Loucy (cell line): Measurements from ENCODE around the gene PTPRS.

Experiments
- H2AFZ ChIP-seq: fragments of 200-600 bp; sonication (generic); 2 replicates; pipeline ENCODE4 v1.6.0; 2016; ENCODE audit warnings: antibody characterized with exemption, mild to moderate bottlenecking, low read length, moderate library complexity
- H3F3A ChIP-seq: fragments of 200-600 bp; 2 replicates; pipeline ENCODE4 v1.6.0; 2016; ENCODE audit warnings: antibody characterized with exemption, low read depth, mild to moderate bottlenecking
- H3K27me3 ChIP-seq: fragments of 200-600 bp; sonication (generic); 2 replicates; pipeline ENCODE4 v1.6.1; 2014; ENCODE audit warnings: low read length, mild to moderate bottlenecking; ENCODE audit not compliant: insufficient read depth, poor library complexity, severe bottlenecking
- H3K36me3 ChIP-seq: fragments of 200-600 bp; sonication (generic); 2 replicates; pipeline ENCODE4 v1.6.1; 2016; ENCODE audit warnings: low read length; ENCODE audit not compliant: insufficient read depth
- H3K4me1 ChIP-seq: fragments of 200-600 bp; sonication (generic); 2 replicates; pipeline ENCODE4 v1.5.1; 2014; ENCODE audit warnings: low read length, mild to moderate bottlenecking; ENCODE audit not compliant: insufficient read depth, poor library complexity, severe bottlenecking
- H3K4me2 ChIP-seq: fragments of 200-600 bp; sonication (generic); 2 replicates; pipeline ENCODE4 v1.6.0; 2014; ENCODE audit warnings: antibody characterized with exemption, low read length, low read depth, mild to moderate bottlenecking; ENCODE audit not compliant: poor library complexity, severe bottlenecking
- H3K4me3 ChIP-seq: fragments of 200-600 bp; sonication (generic); 2 replicates; pipeline ENCODE4 v1.5.1; 2014; ENCODE audit warnings: low read length, mild to moderate bottlenecking, mixed read lengths; ENCODE audit not compliant: poor library complexity, severe bottlenecking
- H3K79me2 ChIP-seq: fragments of 200-600 bp; sonication (generic); 2 replicates; pipeline ENCODE4 v1.6.1; 2014; ENCODE audit warnings: low read length; ENCODE audit not compliant: insufficient read depth
- H3K9ac ChIP-seq: fragments of 200-600 bp; sonication (generic); 2 replicates; pipeline ENCODE4 v1.6.0; 2014; ENCODE audit warnings: mild to moderate bottlenecking, low read depth, low read length, moderate library complexity; ENCODE audit not compliant: poor library complexity, severe bottlenecking
- H3K9me2 ChIP-seq: fragments of 200-600 bp; sonication (generic); replicated peaks from 2 replicates; pipeline ENCODE4 v1.6.1; 2016; ENCODE audit warnings: low read depth, low read length, mixed read lengths
- H3K9me3 ChIP-seq: fragments of 200-600 bp; sonication (generic); 2 replicates; pipeline ENCODE4 v1.6.1; 2014; ENCODE audit warnings: mild to moderate bottlenecking, antibody characterized with exemption, low read length, low read depth; ENCODE audit not compliant: insufficient read depth
- H4K20me1 ChIP-seq: fragments of 200-600 bp; sonication (generic); 2 replicates; pipeline ENCODE4 v1.6.0; 2014; ENCODE audit warnings: antibody characterized with exemption, low read length, mild to moderate bottlenecking; ENCODE audit not compliant: insufficient read depth, poor library complexity, severe bottlenecking
- EZH2phosphoT487 ChIP-seq: fragments of 200-600 bp; IDR thresholded peaks from 2 replicates; pipeline ENCODE4 v1.6.1; 2018; ENCODE audit warnings: antibody characterized with exemption, mild to moderate bottlenecking, moderate library complexity, borderline replicate concordance
- TF ChIP-seq, protein P1 (sequence below): fragments of 200-600 bp; sonication (generic); conservative IDR thresholded peaks from 2 replicates; pipeline ENCODE4 v1.5.1; 2014; ENCODE audit warnings: mild to moderate bottlenecking, antibody characterized with exemption, low read length

The PTPRS gene

DNA sequence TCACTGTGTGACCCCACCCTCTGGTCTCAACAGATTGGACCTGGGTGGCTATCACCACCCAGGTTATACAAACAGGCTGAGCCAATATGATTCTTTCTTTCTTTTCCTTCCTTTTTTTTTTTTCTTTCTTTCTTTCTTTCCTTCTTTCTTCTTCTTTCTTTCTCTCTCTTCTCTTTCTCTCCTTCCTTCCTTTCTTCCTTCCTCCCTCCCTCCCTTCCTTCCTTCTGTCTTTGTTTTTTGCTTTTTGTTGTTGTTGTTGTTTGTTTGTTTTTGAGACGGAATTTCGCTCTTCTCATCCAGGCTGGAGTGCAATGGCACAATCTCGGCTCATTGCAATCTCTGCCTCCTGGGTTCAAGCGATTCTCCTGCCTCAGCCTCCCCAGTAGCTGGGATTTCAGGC is 17.0 kb upstream of the PTPRS start:
- H3K27me3 ChIP-seq = no peaks in the 10 kb centered on the region
- H3K36me3 ChIP-seq = no peaks in the 10 kb centered on the region
- H4K20me1 ChIP-seq = no peaks in the 10 kb centered on the region
- H3K79me2 ChIP-seq = no peaks in the 10 kb centered on the region
- no peak overlapping the region for H3K4me2 ChIP-seq
- no peak for TF ChIP-seq EZH2phosphoT487
- TF ChIP-seq, protein P1, sequence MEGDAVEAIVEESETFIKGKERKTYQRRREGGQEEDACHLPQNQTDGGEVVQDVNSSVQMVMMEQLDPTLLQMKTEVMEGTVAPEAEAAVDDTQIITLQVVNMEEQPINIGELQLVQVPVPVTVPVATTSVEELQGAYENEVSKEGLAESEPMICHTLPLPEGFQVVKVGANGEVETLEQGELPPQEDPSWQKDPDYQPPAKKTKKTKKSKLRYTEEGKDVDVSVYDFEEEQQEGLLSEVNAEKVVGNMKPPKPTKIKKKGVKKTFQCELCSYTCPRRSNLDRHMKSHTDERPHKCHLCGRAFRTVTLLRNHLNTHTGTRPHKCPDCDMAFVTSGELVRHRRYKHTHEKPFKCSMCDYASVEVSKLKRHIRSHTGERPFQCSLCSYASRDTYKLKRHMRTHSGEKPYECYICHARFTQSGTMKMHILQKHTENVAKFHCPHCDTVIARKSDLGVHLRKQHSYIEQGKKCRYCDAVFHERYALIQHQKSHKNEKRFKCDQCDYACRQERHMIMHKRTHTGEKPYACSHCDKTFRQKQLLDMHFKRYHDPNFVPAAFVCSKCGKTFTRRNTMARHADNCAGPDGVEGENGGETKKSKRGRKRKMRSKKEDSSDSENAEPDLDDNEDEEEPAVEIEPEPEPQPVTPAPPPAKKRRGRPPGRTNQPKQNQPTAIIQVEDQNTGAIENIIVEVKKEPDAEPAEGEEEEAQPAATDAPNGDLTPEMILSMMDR = no peak
- H3K4me3 ChIP-seq = no peak overlapping the region
- no peaks in the 10 kb centered on the region for H3F3A ChIP-seq
- H3K9ac ChIP-seq = no peak overlapping the region
- no peaks in the 10 kb centered on the region for H3K9me3 ChIP-seq
- no peaks in the 10 kb centered on the region for H3K4me1 ChIP-seq
- no peaks in the 10 kb centered on the region for H3K9me2 ChIP-seq
- H2AFZ ChIP-seq = no peak overlapping the region

DNA sequence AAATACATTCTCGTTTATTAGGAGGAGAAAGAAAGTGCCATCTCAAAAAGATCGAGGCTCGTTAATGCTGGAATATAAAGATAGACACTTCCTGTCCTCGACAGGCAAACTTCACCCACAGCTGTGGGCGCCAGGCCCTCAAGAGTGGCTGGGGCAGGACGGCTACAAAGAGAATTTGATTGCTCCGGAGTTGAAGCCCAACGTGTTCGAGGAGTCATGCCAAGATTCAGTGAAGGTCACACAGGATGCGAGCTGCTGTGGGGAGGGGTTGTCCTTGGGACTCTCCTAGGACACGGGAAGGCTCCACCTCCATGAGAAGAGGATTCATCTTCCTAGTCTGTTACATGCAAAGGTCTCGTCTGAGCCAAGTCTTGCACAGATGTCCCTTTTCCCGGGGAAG is 16.3 kb upstream of the PTPRS start:
- no peak for TF ChIP-seq EZH2phosphoT487
- TF ChIP-seq, protein P1 = no peak
- Histone ChIP-seq H3K79me2 (no peaks in the 10 kb centered on the region), H3K36me3 (no peaks in the 10 kb centered on the region), H2AFZ (no peak overlapping the region), H3K9me3 (no peaks in the 10 kb centered on the region), H3K4me3 (no peak overlapping the region), H3K27me3 (no peaks in the 10 kb centered on the region), H3F3A (no peaks in the 10 kb centered on the region), H3K9ac (no peak overlapping the region), H3K9me2 (no peaks in the 10 kb centered on the region), H4K20me1 (no peaks in the 10 kb centered on the region), H3K4me2 (no peak overlapping the region), H3K4me1 (no peaks in the 10 kb centered on the region)

DNA sequence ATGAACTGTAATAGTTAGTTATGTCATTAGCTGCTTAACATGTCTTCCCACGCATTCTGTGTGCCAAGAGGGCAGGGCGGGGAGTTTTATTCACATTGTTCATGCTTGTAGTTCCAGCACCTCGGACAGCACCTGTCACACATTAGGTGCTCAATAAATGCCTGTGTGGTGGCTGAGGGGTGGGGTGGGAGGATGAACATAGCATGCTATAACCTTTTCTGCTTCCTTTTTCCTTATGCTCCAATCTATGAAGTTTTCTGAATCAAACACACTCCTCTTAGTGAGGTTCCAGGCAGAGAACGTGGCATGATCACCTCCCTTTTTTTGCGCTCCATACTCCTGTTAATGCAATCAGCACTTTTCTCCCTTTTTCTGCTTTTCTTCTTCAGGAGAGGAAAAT is 15.8 kb upstream of the PTPRS start:
- Histone ChIP-seq H3K36me3 (no peaks in the 10 kb centered on the region), H3K9me2 (no peaks in the 10 kb centered on the region), H3K9ac (no peak overlapping the region), H3K4me2 (no peak overlapping the region), H3K79me2 (no peaks in the 10 kb centered on the region), H3F3A (no peaks in the 10 kb centered on the region), H3K9me3 (no peaks in the 10 kb centered on the region), H4K20me1 (no peaks in the 10 kb centered on the region), H3K27me3 (no peaks in the 10 kb centered on the region), H2AFZ (no peak overlapping the region), H3K4me1 (no peaks in the 10 kb centered on the region), H3K4me3 (no peak overlapping the region)
- no peak for TF ChIP-seq EZH2phosphoT487
- TF ChIP-seq, protein P1 = no peak
